Keratinocyte (primary cell): ENCODE data around the gene POLE. TPM values are rescaled to one million over a fixed set of nuclear protein-coding genes. Genes with fewer than 3 reads are reported as not detected.

Source experiments
- DNase-seq: peaks from one replicate; pipeline ENCODE4 v3.0.0-alpha.2; 2011; ENCODE audit warnings: low read depth, missing footprints, low spot score
- FAIRE-seq: peaks from 2 replicates; lab custom pipeline; 2011; peaks lifted over from hg19 to GRCh38; lab: Jason Lieb, UNC
- H2AFZ ChIP-seq: 2 replicates; pipeline ENCODE4 v1.6.0; 2012; ENCODE audit warnings: low read length, control low read depth, inconsistent platforms; ENCODE audit not compliant: control insufficient read depth
- H3K27ac ChIP-seq: 2 replicates; pipeline ENCODE4 v1.5.1; 2011; ENCODE audit warnings: low read length; ENCODE audit not compliant: control insufficient read depth, insufficient read depth
- H3K27me3 ChIP-seq: 3 replicates; pipeline ENCODE4 v1.6.0; 2011; ENCODE audit warnings: low read length; ENCODE audit not compliant: control insufficient read depth, insufficient read depth; ENCODE audit errors: extremely low read depth
- H3K36me3 ChIP-seq, 2 experiments: 2 replicates in 1 of 2; 3 replicates in 1 of 2; pipeline ENCODE4 v1.5.1; 2011; ENCODE audit warnings: low read length in 2 of 2, mild to moderate bottlenecking in 1 of 2; ENCODE audit not compliant: control insufficient read depth in 2 of 2, insufficient read depth in 2 of 2; ENCODE audit errors: extremely low read depth in 1 of 2
- H3K4me1 ChIP-seq: 3 replicates; pipeline ENCODE4 v1.5.1; 2011; ENCODE audit warnings: low read length; ENCODE audit not compliant: control insufficient read depth, insufficient read depth; ENCODE audit errors: extremely low read depth
- H3K4me2 ChIP-seq: 3 replicates; pipeline ENCODE4 v1.6.0; 2011; ENCODE audit warnings: low read depth, low read length; ENCODE audit not compliant: control insufficient read depth, insufficient read depth; ENCODE audit errors: extremely low read depth
- H3K4me3 ChIP-seq, 3 experiments: fragments of 200-600 bp in 1 of 3; sonication (generic) in 1 of 3; 2 replicates in 2 of 3; 3 replicates in 1 of 3; pipeline ENCODE4 v1.5.1; 2011 to 2016; ENCODE audit warnings: low read length in 3 of 3, mild to moderate bottlenecking in 3 of 3, control low read depth in 2 of 3, inconsistent platforms in 1 of 3, low read depth in 1 of 3, mixed read lengths in 1 of 3, mixed run types in 1 of 3, moderate library complexity in 1 of 3; ENCODE audit not compliant: control insufficient read depth in 2 of 3, insufficient read depth in 2 of 3; ENCODE audit errors: extremely low read depth in 1 of 3
- H3K79me2 ChIP-seq: 2 replicates; pipeline ENCODE4 v1.6.0; 2012; ENCODE audit warnings: low read length; ENCODE audit not compliant: control insufficient read depth, insufficient read depth
- H3K9ac ChIP-seq: 3 replicates; pipeline ENCODE4 v1.6.0; 2011; ENCODE audit warnings: low read length; ENCODE audit not compliant: control insufficient read depth, insufficient read depth; ENCODE audit errors: extremely low read depth
- H3K9me1 ChIP-seq: 3 replicates; pipeline ENCODE4 v1.6.0; 2011; ENCODE audit warnings: low read length; ENCODE audit not compliant: control insufficient read depth, insufficient read depth; ENCODE audit errors: extremely low read depth
- H3K9me3 ChIP-seq: 2 replicates; pipeline ENCODE4 v1.5.1; 2012; ENCODE audit warnings: low read depth, low read length; ENCODE audit not compliant: control insufficient read depth
- H4K20me1 ChIP-seq: 3 replicates; pipeline ENCODE4 v1.6.0; 2011; ENCODE audit warnings: low read length; ENCODE audit not compliant: control insufficient read depth, insufficient read depth; ENCODE audit errors: extremely low read depth
- EZH2 ChIP-seq: IDR thresholded peaks from one replicate; pipeline ENCODE4 v1.6.1; 2012; ENCODE audit warnings: inconsistent platforms, mild to moderate bottlenecking, low read length, moderate library complexity
- dilution Hi-C: fragments of 300-500 bp; cut with MboI; formaldehyde crosslinking; loops from one replicate; pipeline ENCODE4 v1.7.0; 2020; ENCODE audit warnings: low sequenced_read_pairs; ENCODE audit not compliant: extremely low pct_ligation_motif_present
- polyA plus RNA-seq, 5 experiments: library from polyadenylated mRNA; depleted of rRNA in 3 of 5; stranded (reverse) in 3 of 5; stranded (forward) in 1 of 5; unstranded in 1 of 5; fragments of >200 nt; gene quantifications; 1 replicate in 1 of 5; 2 replicates in 3 of 5; 3 replicates in 1 of 5; pipeline versions ENCODE4 v1.2.1 to v1.2.3, GENCODE V29; 2011 to 2012; ENCODE audit warnings: missing spikeins in 2 of 5, low read depth in 1 of 5, low replicate concordance in 1 of 5
- TF ChIP-seq, protein P1 (sequence below), 3 experiments: IDR thresholded peaks in 1 of 3; conservative IDR thresholded peaks in 1 of 3; optimal IDR thresholded peaks in 1 of 3; 2 replicates in 2 of 3; 3 replicates in 1 of 3; pipeline versions ENCODE3 to v1.5.1; 2011; ENCODE audit warnings: low read length in 3 of 3, mild to moderate bottlenecking in 3 of 3, moderate library complexity in 2 of 3, control low read depth in 1 of 3, inconsistent platforms in 1 of 3; ENCODE audit not compliant: insufficient read depth in 2 of 3; ENCODE audit errors: extremely low read depth in 1 of 3

The POLE gene
- polyA plus RNA-seq, 1 donor (not counting 4 experiments of a cell fraction or from before 2014, with no cell fraction given) = 14.8 TPM

DNA sequence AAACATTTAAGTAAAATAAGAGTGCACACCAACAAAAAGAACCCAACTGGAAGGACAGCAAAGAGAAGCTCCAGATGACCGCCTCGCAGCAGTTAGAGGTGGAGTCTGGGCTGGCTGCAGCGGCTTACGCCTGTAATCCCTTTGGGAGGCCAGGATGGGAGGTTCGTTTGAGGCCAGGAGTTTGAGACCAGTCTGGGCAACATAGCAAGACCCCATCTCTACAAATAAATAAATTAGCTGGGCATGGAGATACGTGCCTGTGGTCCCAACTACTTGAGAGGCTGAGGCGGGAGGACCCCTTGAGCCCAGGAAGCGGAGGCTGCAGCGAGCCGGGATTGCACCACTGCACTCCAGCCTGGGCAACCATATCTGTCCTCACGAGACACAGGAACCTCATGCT, 92.0 kb downstream of the POLE start:
- no peaks in the 10 kb centered on the region for H3K79me2 ChIP-seq

DNA sequence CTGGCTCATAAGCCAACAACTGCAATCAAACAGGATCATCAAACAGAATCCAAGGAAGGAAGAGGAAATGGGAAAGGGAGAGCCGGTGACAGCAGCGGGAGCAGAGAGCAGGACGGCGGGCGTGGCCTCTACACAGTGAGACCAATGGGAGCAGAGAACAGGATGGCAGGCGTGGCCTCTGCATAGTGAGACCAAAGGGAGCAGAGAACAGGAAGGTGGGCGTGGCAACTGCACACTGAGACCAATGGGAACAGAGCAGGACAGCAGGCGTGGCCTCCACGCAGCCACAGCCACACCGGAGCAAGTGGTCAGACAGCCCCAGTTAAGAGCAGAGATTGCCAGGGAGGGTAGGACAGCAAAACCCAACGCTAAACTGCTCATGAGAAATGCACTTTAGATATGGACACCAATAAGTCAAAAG, 93.2 kb downstream of the POLE start:
- Histone ChIP-seq H3K9ac (no peak overlapping the region), H3K4me1 (peaks cover 5% of the 10 kb centered on the region), H3K79me2 (no peaks in the 10 kb centered on the region), H3K4me2 (no peak overlapping the region), H3K36me3 (no peaks in the 10 kb centered on the region), H2AFZ (no peak overlapping the region), H3K27ac (no peak overlapping the region), H4K20me1 (no peaks in the 10 kb centered on the region), H3K9me1 (no peaks in the 10 kb centered on the region), H3K9me3 (no peaks in the 10 kb centered on the region), H3K4me3 (no peak overlapping the region), H3K27me3 (peaks cover 23% of the 10 kb centered on the region)
- no peak for TF ChIP-seq EZH2
- TF ChIP-seq, protein P1, sequence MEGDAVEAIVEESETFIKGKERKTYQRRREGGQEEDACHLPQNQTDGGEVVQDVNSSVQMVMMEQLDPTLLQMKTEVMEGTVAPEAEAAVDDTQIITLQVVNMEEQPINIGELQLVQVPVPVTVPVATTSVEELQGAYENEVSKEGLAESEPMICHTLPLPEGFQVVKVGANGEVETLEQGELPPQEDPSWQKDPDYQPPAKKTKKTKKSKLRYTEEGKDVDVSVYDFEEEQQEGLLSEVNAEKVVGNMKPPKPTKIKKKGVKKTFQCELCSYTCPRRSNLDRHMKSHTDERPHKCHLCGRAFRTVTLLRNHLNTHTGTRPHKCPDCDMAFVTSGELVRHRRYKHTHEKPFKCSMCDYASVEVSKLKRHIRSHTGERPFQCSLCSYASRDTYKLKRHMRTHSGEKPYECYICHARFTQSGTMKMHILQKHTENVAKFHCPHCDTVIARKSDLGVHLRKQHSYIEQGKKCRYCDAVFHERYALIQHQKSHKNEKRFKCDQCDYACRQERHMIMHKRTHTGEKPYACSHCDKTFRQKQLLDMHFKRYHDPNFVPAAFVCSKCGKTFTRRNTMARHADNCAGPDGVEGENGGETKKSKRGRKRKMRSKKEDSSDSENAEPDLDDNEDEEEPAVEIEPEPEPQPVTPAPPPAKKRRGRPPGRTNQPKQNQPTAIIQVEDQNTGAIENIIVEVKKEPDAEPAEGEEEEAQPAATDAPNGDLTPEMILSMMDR (optimal IDR thresholded peaks at IDR 0.05 in 1 of 3, IDR thresholded peaks at IDR 0.05 in 1 of 3, conservative IDR thresholded peaks at IDR 0.05 in 1 of 3; ENCODE audit: extremely low read depth in 1 of 3, insufficient read depth in 2 of 3, low read length in 3 of 3) = no peak
- DNase-seq (peak; percentile 55), FAIRE-seq (no peak)
- dilution Hi-C loops = no loop called here

More for the DNA sequence above, 92.0 kb downstream of the POLE start:
- no peak overlapping the region for H3K4me3 ChIP-seq
- H2AFZ ChIP-seq = no peak overlapping the region
- no peak for DNase-seq
- no peak overlapping the region for H3K27ac ChIP-seq
- H3K27me3 ChIP-seq = peaks cover 24% of the 10 kb centered on the region
- H3K9me1 ChIP-seq = no peaks in the 10 kb centered on the region
- dilution Hi-C loops = no loop called here
- no peak for FAIRE-seq
- TF ChIP-seq, protein P1 (optimal IDR thresholded peaks at IDR 0.05 in 1 of 3, IDR thresholded peaks at IDR 0.05 in 1 of 3, conservative IDR thresholded peaks at IDR 0.05 in 1 of 3; ENCODE audit: extremely low read depth in 1 of 3, insufficient read depth in 2 of 3, low read length in 3 of 3) = no peak
- TF ChIP-seq EZH2 = no peak
- H3K4me2 ChIP-seq = no peak overlapping the region
- peaks cover 5% of the 10 kb centered on the region for H3K4me1 ChIP-seq
- no peaks in the 10 kb centered on the region for H4K20me1 ChIP-seq
- no peaks in the 10 kb centered on the region for H3K9me3 ChIP-seq
- no peaks in the 10 kb centered on the region for H3K36me3 ChIP-seq
- H3K9ac ChIP-seq = no peak overlapping the region
